H1 (cell line): ENCODE measurements around the gene GDNF. TPM values are rescaled to one million over a fixed set of nuclear protein-coding genes. Genes with fewer than 3 reads are reported as not detected.

Experiments
- NANOG ChIP-seq: IDR thresholded peaks from 2 replicates; pipeline ENCODE4 v1.6.1; 2011; ENCODE audit warnings: low read length, low read depth, mild to moderate bottlenecking, inconsistent platforms; ENCODE audit not compliant: insufficient read depth, poor library complexity, severe bottlenecking
- RXRA ChIP-seq: IDR thresholded peaks from 2 replicates; pipeline ENCODE4 v1.6.1; 2011; ENCODE audit warnings: low read depth, mild to moderate bottlenecking, low read length, moderate library complexity; ENCODE audit not compliant: insufficient read depth
- USF2 ChIP-seq: IDR thresholded peaks from 2 replicates; pipeline ENCODE4 v1.6.1; 2011; ENCODE audit warnings: low read length, improper control_type of control experiment
- polyA plus RNA-seq, 7 experiments: library from polyadenylated mRNA; depleted of rRNA in 3 of 7; stranded (reverse) in 5 of 7; unstranded in 2 of 7; fragments of >200 nt in 5 of 7; fragments of 200-250 nt in 2 of 7; gene quantifications; 1 replicate in 5 of 7; 2 replicates in 1 of 7; 4 replicates in 1 of 7; pipeline versions ENCODE4 v1.2.1 to v1.2.3, GENCODE V29; 2011 to 2013; ENCODE audit warnings: missing spikeins in 2 of 7, mixed read lengths in 2 of 7
- total RNA-seq: library from RNA; stranded (reverse); fragmentation: NEBNext Ultra II Directional; extraction: Animal tissue kit (Norgen Biotek cat#: 25700); gene quantifications from 2 replicates; pipeline ENCODE4 v1.2.1, GENCODE V29; 2021

Gene GDNF
- total and polyA plus RNA-seq, 2 of the 8 experiments (the other 6 are each of a cell fraction or from before 2014, with no cell fraction given): 0.15 to 2.0 TPM

GRCh38 chr5:37831821-37832534 lies 7.9 kb downstream of the GDNF start (continued):
- no peak for TF ChIP-seq RXRA
- no peak for TF ChIP-seq NANOG
- no peak for TF ChIP-seq USF2
